ENCODE measurements around the gene GCHFR. TPM values are rescaled to one million over a fixed set of nuclear protein-coding genes. Genes with fewer than 3 reads are reported as not detected.

The GCHFR gene
- total RNA-seq, 4 donors from 2014 or later, result 22.5 to 58.5 (median 46.5) TPM

GRCh38 chr15:40766194-40766815, 2.4 kb downstream of the GCHFR start:
- H3K4me1 ChIP-seq, result peaks cover 20 to 74% (median 63%) of the 10 kb centered on the region in 4 donors
- no peak for DNase-seq
- H3K27me3 ChIP-seq, result no peaks in the 10 kb centered on the region
- intact Hi-C loops (cut with DNase I; ENCODE audit: low total_unique reads) (no loop called here), in situ Hi-C loops (cut with MboI; ENCODE audit: low pct_ligation_motif_present in 1 of 4, low pct_unique_long_range_greater_than_20kb in 1 of 4, low sequenced_read_pairs in 3 of 4) (loop anchor here in 1 of 4 donors (25.0 kb wide), 1 partner anchor 179 kb away; the partner anchor contains the start of gene KNL1)
- no peak overlapping the region for H3K4me3 ChIP-seq
- TF ChIP-seq, protein P1, sequence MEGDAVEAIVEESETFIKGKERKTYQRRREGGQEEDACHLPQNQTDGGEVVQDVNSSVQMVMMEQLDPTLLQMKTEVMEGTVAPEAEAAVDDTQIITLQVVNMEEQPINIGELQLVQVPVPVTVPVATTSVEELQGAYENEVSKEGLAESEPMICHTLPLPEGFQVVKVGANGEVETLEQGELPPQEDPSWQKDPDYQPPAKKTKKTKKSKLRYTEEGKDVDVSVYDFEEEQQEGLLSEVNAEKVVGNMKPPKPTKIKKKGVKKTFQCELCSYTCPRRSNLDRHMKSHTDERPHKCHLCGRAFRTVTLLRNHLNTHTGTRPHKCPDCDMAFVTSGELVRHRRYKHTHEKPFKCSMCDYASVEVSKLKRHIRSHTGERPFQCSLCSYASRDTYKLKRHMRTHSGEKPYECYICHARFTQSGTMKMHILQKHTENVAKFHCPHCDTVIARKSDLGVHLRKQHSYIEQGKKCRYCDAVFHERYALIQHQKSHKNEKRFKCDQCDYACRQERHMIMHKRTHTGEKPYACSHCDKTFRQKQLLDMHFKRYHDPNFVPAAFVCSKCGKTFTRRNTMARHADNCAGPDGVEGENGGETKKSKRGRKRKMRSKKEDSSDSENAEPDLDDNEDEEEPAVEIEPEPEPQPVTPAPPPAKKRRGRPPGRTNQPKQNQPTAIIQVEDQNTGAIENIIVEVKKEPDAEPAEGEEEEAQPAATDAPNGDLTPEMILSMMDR (IDR thresholded peaks at IDR 0.05), result no peak
- no peak for TF ChIP-seq EP300 (IDR thresholded peaks at IDR 0.05; ENCODE audit: low read depth)
- no peak for TF ChIP-seq POLR2A (IDR thresholded peaks at IDR 0.05)
- TF ChIP-seq POLR2AphosphoS5 (IDR thresholded peaks at IDR 0.05), result no peak
- no peaks in the 10 kb centered on the region for H3K36me3 ChIP-seq
- no peaks in the 10 kb centered on the region for H3K9me3 ChIP-seq
- peak overlapping the region in 2 of 4 donors; percentile 88 to 89 for H3K27ac ChIP-seq
- 81% methylated on average over 7 of the region's 7 CpGs; no CpG with 5 or more reads in 1 of the 2 donors for WGBS, 2 donors (ENCODE audit: low coverage in 1 of 2)

GRCh38 chr15:40766906-40767837, 3.3 kb downstream of the GCHFR start:
- 94 to 97% methylated on average over 5 to 29 of the region's 32 CpGs for WGBS, 2 donors (ENCODE audit: low coverage in 1 of 2)
- intact Hi-C loops (cut with DNase I; ENCODE audit: low total_unique reads), result no loop called here
- Histone ChIP-seq H3K27ac (peak overlapping the region in 3 of 4 donors; percentile 77 to 88 (median 83)), H3K27me3 (no peaks in the 10 kb centered on the region), H3K4me1 (peaks cover 20 to 74% (median 63%) of the 10 kb centered on the region in 4 donors), H3K4me3 (no peak overlapping the region), H3K36me3 (no peaks in the 10 kb centered on the region), H3K9me3 (no peaks in the 10 kb centered on the region)
- no peak for DNase-seq
- in situ Hi-C loops (cut with MboI; ENCODE audit: low pct_ligation_motif_present in 1 of 4, low pct_unique_long_range_greater_than_20kb in 1 of 4, low sequenced_read_pairs in 3 of 4), result loop anchor here in 1 of 4 donors (25.0 kb wide), 1 partner anchor 180 kb away; the partner anchor contains the start of gene KNL1
- TF ChIP-seq, protein P1 (IDR thresholded peaks at IDR 0.05), result no peak
- TF ChIP-seq EP300 (IDR thresholded peaks at IDR 0.05; ENCODE audit: low read depth) (no peak), POLR2AphosphoS5 (IDR thresholded peaks at IDR 0.05) (no peak), POLR2A (IDR thresholded peaks at IDR 0.05) (no peak)

GRCh38 chr15:40767838-40768500, 4.1 kb downstream of the GCHFR start:
- Histone ChIP-seq H3K4me3 (no peak overlapping the region), H3K36me3 (no peaks in the 10 kb centered on the region), H3K9me3 (no peaks in the 10 kb centered on the region), H3K27ac (peak overlapping the region; percentile 77 to 88 (median 80)), H3K27me3 (no peaks in the 10 kb centered on the region), H3K4me1 (peaks cover 20 to 67% (median 60%) of the 10 kb centered on the region in 4 donors)
- TF ChIP-seq EP300 (IDR thresholded peaks at IDR 0.05; ENCODE audit: low read depth) (no peak), POLR2AphosphoS5 (IDR thresholded peaks at IDR 0.05) (no peak), POLR2A (IDR thresholded peaks at IDR 0.05) (no peak)
- TF ChIP-seq, protein P1 (IDR thresholded peaks at IDR 0.05), result no peak
- intact Hi-C loops (cut with DNase I; ENCODE audit: low total_unique reads) (no loop called here), in situ Hi-C loops (cut with MboI; ENCODE audit: low pct_ligation_motif_present in 1 of 4, low pct_unique_long_range_greater_than_20kb in 1 of 4, low sequenced_read_pairs in 3 of 4) (loop anchor here in 1 of 4 donors (25.0 kb wide), 1 partner anchor 181 kb away; the partner anchor contains the start of gene KNL1)
- DNase-seq, result no peak
- 73 to 87% methylated on average over 2 to 28 of the region's 29 CpGs for WGBS, 2 donors (ENCODE audit: low coverage in 1 of 2)

All from transverse colon (tissue), 4 donors.